Measurements from ENCODE around the gene GRB10.

Gene GRB10

DNA sequence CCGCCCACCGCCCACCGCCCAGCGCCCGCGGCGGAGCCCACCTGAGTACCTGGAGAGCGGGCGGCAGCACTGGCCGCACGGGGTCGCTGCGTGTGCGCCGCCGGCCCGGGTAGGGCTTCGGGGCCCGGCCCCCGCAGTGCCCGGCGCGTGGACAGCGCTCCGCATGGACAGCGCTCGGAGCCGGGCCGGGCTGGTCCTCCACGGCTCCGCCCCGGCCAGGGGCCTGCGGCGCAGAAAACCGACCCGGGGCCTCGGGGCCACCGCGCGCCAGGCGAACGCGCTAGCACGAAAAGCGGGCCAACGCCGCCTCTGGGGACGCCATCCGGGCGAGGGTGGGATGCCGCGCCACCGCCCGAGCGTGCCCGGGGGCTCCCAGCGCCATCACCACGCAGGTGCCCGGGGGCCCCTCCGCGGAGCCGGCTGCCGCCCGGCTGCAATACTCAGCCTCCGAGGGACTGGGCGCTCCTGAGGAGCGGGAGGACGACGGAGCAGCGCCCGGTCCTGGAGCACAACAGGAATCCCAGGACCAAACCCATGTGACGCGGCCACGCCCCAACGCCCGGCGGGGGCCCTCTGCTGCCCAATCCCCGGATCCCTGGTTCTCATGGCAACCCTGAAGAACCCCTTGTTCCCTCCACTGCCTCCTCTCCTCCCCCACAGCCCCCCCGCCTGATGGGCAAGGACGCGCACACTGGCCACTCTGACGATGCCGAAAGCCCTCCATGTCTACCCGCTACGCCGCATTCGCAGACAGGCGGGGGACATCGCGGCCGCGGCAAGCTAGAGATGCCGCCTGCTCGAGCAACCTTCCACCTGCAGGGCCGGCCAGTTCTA is at the start of gene GRB10:
TSS of gene GRB10 (minus strand) at position 522 of the 834 bp plus-strand sequence. CDS start 50,574 bp downstream, outside the sequence.
- DNase-seq (ENCODE audit: low read depth), result no peak

DNA sequence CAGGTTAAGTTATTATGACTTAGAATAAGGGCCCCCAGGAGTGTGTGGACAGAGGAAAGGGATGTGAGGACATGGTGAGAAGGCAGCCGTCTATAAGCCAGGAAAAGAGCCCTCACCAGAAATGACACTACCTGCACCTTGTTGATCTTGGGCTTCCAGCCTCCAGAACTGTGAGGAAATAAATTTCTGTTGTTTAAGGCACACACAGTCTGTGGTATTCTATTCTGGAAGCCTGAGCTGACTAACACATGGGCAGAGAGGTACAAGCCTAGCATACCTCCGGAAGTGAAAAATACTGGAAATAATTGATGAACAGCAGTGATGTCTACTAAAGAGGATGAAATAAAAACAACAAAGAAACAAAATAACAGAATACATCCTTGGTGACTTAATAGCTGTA is 46.1 kb upstream of the GRB10 start:
- no peak for DNase-seq (ENCODE audit: low read depth)

DNA sequence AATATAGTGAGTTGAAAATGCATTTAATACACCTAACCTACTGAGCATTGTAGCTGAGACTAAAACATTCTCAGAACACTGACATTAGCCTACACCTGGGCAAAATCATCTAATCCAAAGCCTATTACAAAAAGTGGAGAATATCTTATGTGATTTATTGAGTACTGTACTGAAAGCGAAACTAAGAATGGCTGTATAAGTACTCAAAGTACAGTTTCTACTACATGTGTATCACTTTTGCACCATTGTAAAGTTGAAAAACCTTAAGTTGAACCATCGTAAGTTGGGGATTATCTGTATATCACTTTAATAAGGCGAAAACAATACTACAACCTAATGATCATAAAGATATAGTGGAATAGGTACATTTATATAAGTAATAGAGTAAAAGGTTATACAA is 45.4 kb upstream of the GRB10 start:
- DNase-seq (ENCODE audit: low read depth), result no peak

DNA sequence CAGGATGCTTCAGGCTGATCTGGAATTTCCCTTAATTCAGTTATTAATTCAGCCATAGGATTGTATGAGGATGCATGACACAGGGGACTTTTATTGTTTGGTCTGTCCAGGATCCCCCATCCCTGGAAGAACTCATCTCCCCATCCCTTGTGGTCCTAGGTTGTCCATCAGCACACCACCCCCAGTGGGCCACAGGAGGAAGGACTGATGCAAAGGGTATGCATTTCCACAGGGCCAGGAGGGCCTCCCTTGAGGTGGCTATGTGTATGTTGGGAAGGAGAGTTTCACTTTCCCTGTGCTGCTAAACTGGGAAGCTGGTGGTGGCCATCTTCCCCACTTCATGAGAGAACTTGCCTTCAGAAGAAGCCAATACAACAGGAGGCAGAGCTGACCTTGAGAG is 44.6 kb upstream of the GRB10 start:
- no peak for DNase-seq (ENCODE audit: low read depth)

DNA sequence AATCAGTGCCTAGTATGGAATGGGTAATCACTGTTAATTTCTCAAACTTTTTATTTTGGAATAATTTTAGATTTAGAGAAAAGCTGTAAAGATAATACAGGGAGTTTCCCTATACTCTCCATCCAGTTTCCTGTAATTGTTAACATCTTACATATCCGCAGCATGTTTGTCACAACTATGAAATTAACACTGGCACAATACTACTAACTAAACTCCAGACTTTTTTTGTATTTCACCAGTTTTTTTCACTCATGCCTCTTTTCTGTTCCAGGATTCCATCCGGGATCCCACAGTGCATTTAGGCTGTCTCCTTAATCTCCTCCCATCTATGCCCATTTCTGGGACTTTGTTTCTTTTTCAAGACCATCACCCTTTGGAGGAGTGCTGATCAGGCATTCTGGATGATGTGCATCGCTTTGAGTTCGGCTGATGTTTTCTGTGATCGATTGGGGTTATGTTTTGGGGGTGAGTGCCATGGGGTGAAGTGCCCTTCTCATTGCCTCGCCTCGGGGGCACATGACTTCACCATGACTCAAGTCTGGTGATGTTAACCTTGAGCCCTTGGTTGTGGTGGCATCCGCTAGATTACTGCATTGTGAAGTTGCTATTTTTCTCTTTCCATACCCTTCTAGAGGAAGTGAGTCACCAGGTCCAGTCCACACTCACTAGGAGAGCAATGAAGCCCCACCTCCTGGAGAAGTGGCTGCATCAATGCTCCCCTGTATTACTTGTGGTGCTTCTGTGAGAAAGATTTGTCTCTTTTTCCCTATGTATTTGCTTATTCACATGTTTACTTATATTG is 43.9 kb upstream of the GRB10 start:
- DNase-seq (ENCODE audit: low read depth), result no peak

DNA sequence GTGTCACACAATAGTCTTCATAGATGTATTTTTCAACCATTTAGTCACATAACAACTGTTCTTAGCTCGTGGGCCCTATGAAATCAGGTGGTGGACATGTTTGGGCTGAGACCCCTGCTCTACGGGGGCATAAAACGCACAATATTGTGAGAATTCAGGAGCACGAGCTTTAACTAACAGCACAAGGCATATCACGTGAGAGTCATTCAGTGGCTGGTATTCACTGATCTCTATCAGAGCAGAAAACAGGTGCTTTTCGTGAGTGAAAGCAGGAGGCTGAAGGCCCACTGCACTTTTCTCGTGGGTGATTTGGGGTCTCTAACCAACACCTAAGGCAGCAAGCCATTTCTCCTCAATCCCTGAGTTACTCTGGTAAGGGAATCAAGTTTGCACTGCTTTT is 42.8 kb upstream of the GRB10 start:
- DNase-seq (ENCODE audit: low read depth), result no peak

DNA sequence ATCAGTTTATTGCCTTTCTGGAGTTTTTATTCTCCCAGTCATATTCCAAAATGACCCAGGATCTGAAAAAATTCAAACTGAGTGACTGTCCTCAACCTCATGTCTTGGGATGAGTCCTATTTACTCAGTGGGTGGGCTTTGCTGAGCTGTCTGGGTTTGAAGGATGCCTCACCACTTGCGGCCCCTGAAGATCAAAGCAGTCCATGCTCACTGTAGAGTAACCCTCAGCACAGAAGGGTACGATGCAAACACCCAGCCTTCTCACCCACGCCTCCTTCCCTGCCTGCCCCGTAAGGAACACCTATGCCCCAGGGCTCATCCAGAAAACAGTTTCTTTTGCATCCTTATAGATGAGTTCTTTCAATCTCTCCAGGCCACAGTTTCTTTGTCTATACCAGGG is 42.2 kb upstream of the GRB10 start:
- no peak for DNase-seq (ENCODE audit: low read depth)

DNA sequence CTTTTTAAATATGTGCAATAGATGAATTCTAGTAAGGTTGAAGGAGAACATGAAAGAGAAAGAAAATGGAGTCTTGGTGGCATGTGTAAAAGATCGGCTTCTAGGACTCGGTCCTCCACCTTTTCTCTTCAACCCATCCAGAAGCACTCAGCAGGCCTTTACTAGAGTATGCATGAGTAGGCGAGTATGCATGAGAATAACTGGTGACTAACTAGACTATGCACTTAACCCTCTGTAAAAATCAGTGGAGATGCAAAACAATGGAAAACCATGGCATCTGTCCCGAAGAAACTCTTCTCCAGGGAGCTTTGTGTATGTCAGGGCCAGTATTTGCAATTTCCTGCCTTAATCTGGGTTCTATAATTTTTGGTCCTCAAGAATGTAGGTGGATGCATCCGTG is 40.0 kb upstream of the GRB10 start:
- DNase-seq (ENCODE audit: low read depth), result no peak

DNA sequence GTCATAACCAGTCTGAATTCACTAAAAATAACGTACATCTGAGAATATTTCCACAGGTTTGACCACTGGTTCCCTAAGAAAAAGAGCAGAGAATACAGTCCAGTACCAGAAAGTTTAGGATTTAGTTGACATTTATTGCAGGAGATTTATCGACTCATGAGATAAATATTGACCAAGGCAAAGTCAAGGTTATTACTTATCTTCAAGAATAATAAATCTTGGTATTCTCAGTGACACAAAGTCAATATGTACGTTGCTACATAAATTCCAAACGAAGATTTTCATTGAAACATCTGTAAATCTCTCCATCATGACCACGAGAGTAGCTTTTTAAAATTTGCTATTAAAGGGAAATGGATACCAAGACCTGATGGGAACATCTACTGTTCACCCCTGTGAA is 39.4 kb upstream of the GRB10 start:
- DNase-seq (ENCODE audit: low read depth), result no peak

DNA sequence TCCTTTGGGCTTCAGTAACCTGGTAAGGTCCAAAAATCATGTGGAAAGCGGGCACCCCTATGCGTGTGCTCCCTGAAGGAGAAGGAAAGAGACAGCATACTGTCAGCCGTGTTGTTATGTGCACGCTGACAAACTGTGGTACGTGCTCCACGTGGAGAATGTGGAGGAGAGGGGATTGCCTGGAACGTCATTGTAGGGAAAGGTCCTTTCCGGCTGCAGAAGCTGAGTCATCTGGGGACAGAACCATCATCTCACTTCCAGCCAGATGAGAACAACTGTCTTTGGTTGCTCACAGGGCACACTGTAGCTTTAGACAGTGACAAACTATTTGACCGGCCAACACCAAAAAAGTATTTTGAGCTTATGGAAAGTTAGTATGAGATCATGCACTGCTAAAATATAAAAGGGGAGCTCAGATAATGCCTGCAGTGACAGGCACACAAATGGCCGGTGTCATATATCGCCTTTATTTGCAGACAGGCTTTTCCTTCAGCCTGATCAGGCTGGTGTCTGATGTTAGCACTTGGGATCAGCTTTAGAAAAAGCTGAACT is 38.8 kb upstream of the GRB10 start:
- no peak for DNase-seq (ENCODE audit: low read depth)

DNA sequence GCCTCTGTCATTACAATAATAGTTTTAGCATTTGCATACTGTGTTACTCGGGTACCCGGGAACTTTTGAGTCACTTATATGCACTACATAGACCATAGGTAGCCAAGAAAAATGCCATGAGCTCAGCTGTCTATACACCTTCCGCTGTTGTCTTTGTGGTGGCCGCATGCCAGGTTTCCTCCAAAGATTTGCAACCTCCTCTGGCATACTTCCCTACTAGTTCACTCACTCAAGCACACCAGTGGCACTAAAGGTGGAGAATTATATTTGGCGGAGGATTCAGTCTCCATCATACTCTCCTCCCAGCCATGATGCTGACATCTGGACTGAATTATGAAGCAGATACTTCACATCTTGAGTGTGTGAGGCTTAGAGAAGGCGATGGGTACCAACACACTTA is 35.6 kb upstream of the GRB10 start:
- no peak for DNase-seq (ENCODE audit: low read depth)

DNA sequence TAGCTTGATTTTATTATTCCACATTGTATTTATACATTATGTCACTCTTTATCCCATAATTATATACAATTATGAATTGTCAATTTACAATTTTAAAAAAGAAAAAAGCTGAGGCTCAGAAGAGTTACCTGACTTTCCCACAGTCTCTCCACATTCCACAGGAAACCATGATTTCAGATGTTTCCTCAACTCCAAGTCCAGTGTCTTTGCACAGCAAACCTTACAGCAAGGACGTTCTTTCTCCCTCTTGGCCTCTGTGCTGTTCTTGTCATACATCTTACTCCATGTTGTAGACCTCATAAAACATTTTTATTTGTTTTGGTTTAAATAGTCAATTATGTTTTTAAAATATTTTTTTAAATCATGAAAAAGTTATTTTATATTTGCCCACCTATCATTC is 34.9 kb upstream of the GRB10 start:
- DNase-seq (ENCODE audit: low read depth), result no peak

DNA sequence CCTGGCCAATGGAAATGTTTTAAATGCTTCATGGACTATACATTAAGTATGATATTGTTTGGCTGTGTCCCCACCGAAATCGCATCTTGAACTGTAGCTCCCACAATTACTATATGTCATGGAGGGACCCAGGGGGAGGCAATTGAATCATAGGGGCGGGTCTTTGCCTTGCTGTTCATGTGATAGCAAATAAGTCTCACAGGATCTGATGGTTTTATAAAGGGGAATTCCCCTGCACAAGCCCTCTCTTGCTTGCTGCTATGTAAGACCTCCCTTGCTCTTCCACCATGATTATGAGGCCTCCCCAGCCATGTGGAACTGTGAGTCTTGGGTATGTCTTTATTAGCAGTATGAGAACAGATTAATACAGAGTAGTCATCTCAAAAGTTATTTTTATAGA is 32.4 kb upstream of the GRB10 start:
- no peak for DNase-seq (ENCODE audit: low read depth)

DNA sequence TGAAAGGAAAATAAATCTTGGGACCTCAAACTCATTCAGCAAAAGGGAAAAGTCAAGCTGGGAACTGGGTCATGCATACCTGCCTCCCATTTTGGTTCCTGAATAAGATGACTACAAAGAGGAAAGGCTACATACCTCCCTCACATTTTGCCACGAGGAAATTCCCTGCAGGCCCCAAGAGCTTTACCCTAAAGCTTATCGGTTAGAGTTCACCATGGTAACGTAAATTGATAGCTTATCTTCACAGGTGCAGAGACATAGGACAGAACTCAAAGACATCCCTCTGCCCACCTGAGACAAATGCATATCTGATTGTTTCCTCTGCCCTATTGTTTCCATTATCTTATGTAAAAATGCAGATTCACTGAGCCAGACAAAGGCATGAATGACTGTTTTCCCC is 31.5 kb upstream of the GRB10 start:
- no peak for DNase-seq (ENCODE audit: low read depth)

DNA sequence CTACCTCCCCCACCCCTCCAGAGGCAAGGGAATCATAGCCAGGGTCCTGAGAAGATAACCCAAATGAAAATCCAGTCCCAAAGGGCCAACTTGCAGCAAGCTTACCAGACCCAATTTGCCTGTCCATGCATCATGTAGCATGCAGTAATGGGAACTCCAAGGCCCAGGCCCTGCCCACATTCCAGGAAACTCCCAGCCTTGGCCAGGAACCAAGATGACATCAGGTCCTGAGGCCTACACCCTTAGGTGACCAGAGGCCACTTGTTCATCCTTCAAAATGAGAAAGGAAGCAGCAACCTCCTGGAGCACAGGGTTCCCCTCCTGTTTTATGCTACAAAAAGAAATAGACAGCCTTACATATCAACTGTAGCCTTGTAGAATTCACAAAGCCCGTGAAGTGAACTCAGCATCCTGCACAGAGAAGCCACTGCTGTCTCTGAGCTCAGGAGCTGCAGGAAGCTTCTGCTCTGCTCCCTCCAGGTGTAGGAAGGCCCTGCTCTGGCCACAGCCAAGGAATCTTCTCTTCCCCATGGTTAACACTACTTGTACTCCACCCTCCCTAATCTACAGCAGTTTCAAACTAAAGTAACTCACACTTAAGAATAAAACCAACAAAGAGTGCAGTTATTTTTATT is 30.3 kb upstream of the GRB10 start:
- no peak for DNase-seq (ENCODE audit: low read depth)

DNA sequence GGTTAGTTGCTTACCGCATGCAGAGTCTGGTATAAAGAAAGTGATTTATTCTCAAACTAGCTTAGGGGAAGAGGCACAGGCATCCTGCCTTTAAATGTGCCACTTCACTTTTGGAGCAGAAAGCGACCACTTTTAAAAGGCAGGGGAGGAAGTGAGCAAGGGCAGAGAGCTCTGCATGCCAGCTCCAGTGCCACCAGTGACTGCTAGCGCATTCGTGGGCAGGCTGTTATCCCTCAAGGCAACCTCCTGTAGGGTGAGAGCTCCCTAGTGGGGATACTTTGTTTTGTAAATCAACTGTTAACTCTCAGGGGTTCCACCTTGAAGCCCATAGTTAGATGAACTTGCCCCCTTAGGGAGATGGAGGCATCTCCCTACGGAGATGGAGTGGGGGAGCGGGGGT is 29.4 kb upstream of the GRB10 start:
- DNase-seq (ENCODE audit: low read depth), result no peak

DNA sequence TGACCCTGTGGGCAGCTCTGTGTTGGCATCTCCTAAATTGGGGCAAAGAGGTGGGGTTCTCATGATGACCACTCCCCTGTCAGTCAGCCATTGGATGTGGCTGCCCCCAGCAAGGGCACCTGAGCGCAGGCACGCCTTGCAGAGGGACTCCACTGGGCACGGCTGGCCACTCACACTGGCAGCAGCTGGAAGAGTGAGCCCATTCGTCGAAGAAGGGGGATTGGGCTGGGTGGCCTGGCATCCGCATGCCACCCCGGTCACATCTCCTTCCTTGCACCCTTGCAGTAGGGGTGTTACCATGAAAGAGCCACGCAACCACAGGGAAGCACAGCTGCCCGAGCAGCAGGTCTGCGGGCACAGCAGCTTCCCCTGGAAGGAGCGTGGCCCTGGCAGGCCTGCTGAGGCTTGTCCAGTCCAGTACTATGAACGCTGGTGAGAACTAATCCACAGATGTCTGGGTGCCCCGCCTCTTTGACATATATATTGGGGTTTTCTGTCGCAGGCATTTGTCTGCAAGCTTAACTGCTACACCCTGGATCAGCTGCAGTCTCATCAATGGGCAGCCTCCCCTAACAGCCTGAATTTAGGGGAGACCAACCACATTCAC is 25.7 kb upstream of the GRB10 start:
- DNase-seq (ENCODE audit: low read depth), result no peak

DNA sequence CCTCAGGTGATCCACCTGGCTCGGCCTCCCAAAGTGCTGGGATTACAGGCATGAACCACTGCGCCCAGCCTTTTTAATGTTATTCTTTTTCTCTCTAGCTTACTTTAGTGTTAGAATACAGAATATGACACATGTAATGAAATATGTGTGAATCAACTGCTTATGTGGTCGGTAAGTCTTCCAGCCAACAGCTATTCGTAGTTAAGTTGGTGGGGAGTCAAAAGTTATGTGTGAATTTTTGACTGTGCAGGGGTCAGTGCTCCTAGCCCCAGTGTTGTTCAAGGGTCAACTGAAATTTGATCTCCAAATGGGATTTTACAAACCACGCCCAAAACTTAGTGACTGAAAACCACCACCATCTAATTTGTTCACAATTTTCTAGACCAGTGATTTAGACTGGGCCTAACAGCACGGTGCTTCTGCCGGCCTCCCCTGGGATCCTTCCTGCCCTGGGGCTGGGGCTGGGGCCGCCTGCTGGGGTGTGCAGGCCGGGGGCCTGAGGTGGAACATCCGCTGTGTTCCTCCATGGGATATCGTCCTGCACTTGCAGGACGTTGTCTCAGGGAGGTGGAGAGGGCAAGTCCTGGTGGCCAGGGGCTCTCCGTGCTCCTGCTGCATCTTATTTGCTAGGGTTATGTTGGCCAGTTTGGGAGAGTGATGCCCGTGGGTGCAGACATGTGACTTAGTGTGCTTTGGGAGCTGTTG is 24.5 kb upstream of the GRB10 start:
- no peak for DNase-seq (ENCODE audit: low read depth)

DNA sequence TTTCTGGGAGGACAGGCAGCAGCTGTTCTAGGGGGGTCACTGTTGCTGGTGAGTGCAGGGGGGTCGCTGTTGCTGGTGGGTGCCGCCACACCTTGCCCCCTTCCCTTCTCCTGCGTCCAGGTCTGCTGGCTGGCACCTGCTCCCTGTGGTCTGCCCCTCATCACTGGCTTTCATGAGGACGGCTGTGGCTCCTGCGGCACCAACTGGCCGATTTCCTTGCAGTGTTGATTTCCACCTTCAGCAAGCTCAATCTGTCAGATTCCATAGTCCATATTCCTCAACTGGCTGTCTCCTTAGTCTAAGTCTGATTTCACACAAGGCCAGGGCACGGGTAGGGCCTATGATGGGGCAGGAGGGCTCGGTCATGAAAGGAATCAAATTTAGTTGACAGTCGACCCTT is 23.4 kb upstream of the GRB10 start:
- DNase-seq (ENCODE audit: low read depth), result no peak

DNA sequence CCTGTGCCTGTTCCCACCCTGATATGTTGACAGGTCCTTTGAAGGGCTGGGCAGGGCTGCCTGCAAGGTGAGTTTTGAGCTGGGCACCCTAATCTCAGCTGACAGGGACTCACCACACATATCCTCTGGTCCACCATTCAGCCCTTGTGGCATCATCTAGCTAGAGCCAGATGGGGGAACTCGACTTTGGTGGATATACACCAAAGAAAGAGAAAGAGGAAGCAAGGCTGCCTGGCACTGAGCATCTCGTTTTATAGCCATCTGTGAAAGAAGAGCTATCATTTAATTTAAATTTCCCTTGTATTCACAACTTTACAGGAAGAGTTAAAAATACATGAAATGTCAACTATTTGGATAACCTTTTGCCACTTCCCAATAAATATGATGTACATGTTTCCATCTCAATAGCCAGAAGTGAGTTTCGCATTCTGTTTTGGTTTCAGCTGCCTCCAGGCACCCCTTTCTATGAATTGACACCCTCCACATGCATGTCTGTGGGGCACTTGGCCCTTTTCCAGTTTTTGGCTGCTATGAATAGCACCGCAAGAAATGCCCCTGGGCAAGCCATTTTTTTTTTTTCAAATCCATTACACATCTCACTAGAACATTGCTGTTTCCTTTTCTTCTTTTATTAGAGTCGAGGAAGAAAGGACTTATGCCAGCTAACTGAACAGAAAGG is 22.9 kb upstream of the GRB10 start:
- DNase-seq (ENCODE audit: low read depth), result no peak
